Endothelial cell of umbilical vein (primary cell): ENCODE measurements around the gene NSD2. TPM values are rescaled to one million over a fixed set of nuclear protein-coding genes. Genes with fewer than 3 reads are reported as not detected.

Experiments used
- BruUV-seq: library from RNA; stranded (reverse); fragments of 400-500 nt; replicated peaks from 2 replicates; lab custom pipeline; 2021; lab: Mats Ljungman, UMichigan
- CTCF ChIA-PET: fragments of 300-600, 350-600 bp; sonication (Branson Sonifier 250); formaldehyde crosslinking; loops from one replicate; lab custom pipeline; 2021; ENCODE audit warnings: antibody characterized with exemption, inconsistent platforms; lab: Charles Lee
- POLR2A ChIA-PET: fragments of 300-600, 350-600 bp; sonication (Branson Sonifier 250); formaldehyde crosslinking; loops from one replicate; lab custom pipeline; 2021; ENCODE audit warnings: antibody characterized with exemption, inconsistent platforms; lab: Charles Lee
- DNase-seq: peaks from one replicate; pipeline ENCODE4 v3.0.0-alpha.2; 2011; ENCODE audit warnings: low read depth, low spot score
- FAIRE-seq: peaks from 2 replicates; lab custom pipeline; 2011; peaks lifted over from hg19 to GRCh38; lab: Jason Lieb, UNC
- H2AFZ ChIP-seq: 2 replicates; pipeline ENCODE4 v1.6.0; 2012; ENCODE audit warnings: low read depth, low read length, control low read depth, inconsistent platforms
- H3K27ac ChIP-seq: 2 replicates; pipeline ENCODE4 v1.5.1; 2011; ENCODE audit warnings: low read depth, mild to moderate bottlenecking, control low read depth, low read length, moderate library complexity; ENCODE audit not compliant: insufficient read depth
- H3K27me3 ChIP-seq, 2 experiments: 2 replicates each; pipeline versions ENCODE4 v1.6.0 to v1.6.1; 2011; ENCODE audit warnings: low read length in 2 of 2, mixed read lengths in 1 of 2; ENCODE audit not compliant: control insufficient read depth in 2 of 2, insufficient read depth in 2 of 2
- H3K36me3 ChIP-seq, 2 experiments: 2 replicates in 1 of 2; 3 replicates in 1 of 2; pipeline ENCODE4 v1.5.1; 2011; ENCODE audit warnings: low read length in 2 of 2, mild to moderate bottlenecking in 1 of 2, moderate library complexity in 1 of 2; ENCODE audit not compliant: control insufficient read depth in 2 of 2, insufficient read depth in 2 of 2; ENCODE audit errors: extremely low read depth in 1 of 2
- H3K4me1 ChIP-seq: 3 replicates; pipeline ENCODE4 v1.5.1; 2011; ENCODE audit warnings: mild to moderate bottlenecking, low read length; ENCODE audit not compliant: control insufficient read depth, insufficient read depth; ENCODE audit errors: extremely low read depth
- H3K4me2 ChIP-seq: 2 replicates; pipeline ENCODE4 v1.6.1; 2011; ENCODE audit warnings: low read length, control low read depth, mixed read lengths; ENCODE audit not compliant: insufficient read depth
- H3K4me3 ChIP-seq, 3 experiments: fragments of 200-600 bp in 1 of 3; sonication (generic), shearing (Covaris generic) in 1 of 3; replicated peaks in 1 of 3; 2 replicates each; pipeline ENCODE4 v1.5.1; 2011 to 2016; ENCODE audit warnings: control low read depth in 3 of 3, low read length in 3 of 3, mild to moderate bottlenecking in 2 of 3, inconsistent platforms in 1 of 3, low read depth in 1 of 3, moderate library complexity in 1 of 3; ENCODE audit not compliant: insufficient read depth in 1 of 3
- H3K79me2 ChIP-seq: 2 replicates; pipeline ENCODE4 v1.6.0; 2012; ENCODE audit warnings: low read length, inconsistent platforms; ENCODE audit not compliant: control insufficient read depth, insufficient read depth
- H3K9ac ChIP-seq: replicated peaks from 2 replicates; pipeline ENCODE3; 2011; ENCODE audit warnings: low read length, control low read depth; ENCODE audit not compliant: insufficient read depth; ENCODE audit errors: extremely low read depth
- H3K9me1 ChIP-seq: replicated peaks from 3 replicates; pipeline ENCODE4 v1.6.0; 2011; ENCODE audit warnings: mild to moderate bottlenecking, low read length; ENCODE audit not compliant: control insufficient read depth, insufficient read depth; ENCODE audit errors: extremely low read depth
- H3K9me3 ChIP-seq: replicated peaks from 2 replicates; pipeline ENCODE4 v1.5.1; 2012; ENCODE audit warnings: low read length, inconsistent platforms; ENCODE audit not compliant: control insufficient read depth, insufficient read depth
- H4K20me1 ChIP-seq: replicated peaks from 2 replicates; pipeline ENCODE3; 2011; ENCODE audit warnings: mild to moderate bottlenecking, low read length; ENCODE audit not compliant: control insufficient read depth, insufficient read depth; ENCODE audit errors: extremely low read depth
- GATA2 ChIP-seq: IDR thresholded peaks from 2 replicates; pipeline ENCODE4 v1.7.0; 2011; ENCODE audit warnings: low read depth, mild to moderate bottlenecking, moderate library complexity, mixed read lengths, low read length; ENCODE audit not compliant: insufficient read length, insufficient read depth
- dilution Hi-C: fragments of 300-500 bp; cut with MboI; formaldehyde crosslinking; loops from one replicate; pipeline ENCODE4 v1.15.0; 2019; ENCODE audit warnings: low sequenced_read_pairs; ENCODE audit not compliant: extremely low pct_ligation_motif_present
- intact Hi-C: fragments of 100-400 bp; cut with micrococcal nuclease; formaldehyde crosslinking; loops from one replicate; pipeline ENCODE4 v1.10.0; 2022
- polyA plus RNA-seq, 4 experiments: library from polyadenylated mRNA; depleted of rRNA in 3 of 4; stranded (reverse) in 3 of 4; unstranded in 1 of 4; fragments of >200 nt; gene quantifications; 2 replicates each; pipeline versions ENCODE4 v1.2.1 to v1.2.3, GENCODE V29; 2011 to 2012; ENCODE audit warnings: missing spikeins in 1 of 4
- total RNA-seq: library from RNA; stranded (reverse); gene quantifications from 2 replicates; pipeline ENCODE4 v1.2.3, GENCODE V29; 2021
- TF ChIP-seq, protein P1 (sequence below): IDR thresholded peaks from 2 replicates; pipeline ENCODE4 v1.6.1; 2011; ENCODE audit not compliant: insufficient read depth, insufficient read length
- TF ChIP-seq, protein P2 (sequence below), 2 donors: IDR thresholded peaks; 1 replicate in 1 of 2; 2 replicates in 1 of 2; pipeline ENCODE4 v1.5.1; 2011; ENCODE audit warnings: low read length in 2 of 2, mild to moderate bottlenecking in 2 of 2, moderate library complexity in 2 of 2, control low read depth in 1 of 2, inconsistent platforms in 1 of 2, low read depth in 1 of 2; ENCODE audit not compliant: insufficient read depth in 1 of 2; ENCODE audit errors: extremely low read depth in 1 of 2

NSD2 gene
- total and polyA plus RNA-seq, 2 donors (not counting 3 experiments of a cell fraction or from before 2014, with no cell fraction given) = 31.3 to 171 TPM

DNA sequence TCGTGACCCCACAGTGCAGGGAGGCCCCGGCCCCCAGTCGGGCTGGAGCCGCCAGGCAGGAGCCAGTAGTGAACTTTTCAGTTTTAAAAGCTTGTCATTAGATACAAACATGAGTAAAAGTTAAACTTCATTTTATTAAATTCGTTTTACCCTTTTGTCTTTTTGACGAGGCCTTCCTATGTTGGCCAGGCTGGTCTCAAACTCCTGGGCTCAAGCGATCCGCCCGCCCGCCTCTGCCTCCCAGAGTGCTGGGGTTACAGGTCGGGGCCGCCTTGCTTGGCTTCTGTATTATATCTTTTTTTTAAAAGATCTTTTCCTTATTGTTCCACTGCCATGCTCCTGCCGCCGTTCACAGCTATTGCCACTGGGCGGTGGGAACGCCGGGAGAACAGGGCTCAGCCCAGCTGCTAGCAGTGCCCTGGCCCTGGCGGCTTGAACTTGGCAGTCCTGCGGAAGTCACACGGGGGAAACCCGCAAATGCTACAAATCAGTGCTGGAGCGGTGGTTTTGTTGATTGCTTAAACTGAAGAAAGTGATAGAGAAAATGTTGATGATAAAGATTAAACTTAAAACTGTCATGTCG lies 138.5 kb downstream of the NSD2 start:
- POLR2A ChIA-PET = interaction anchor here (0.7 kb wide), 1 partner anchor 180 kb away, joined by 3 read pairs; no protein-coding TSS in a partner anchor
- dilution Hi-C loops = no loop called here
- DNase-seq = peak; percentile 78

DNA sequence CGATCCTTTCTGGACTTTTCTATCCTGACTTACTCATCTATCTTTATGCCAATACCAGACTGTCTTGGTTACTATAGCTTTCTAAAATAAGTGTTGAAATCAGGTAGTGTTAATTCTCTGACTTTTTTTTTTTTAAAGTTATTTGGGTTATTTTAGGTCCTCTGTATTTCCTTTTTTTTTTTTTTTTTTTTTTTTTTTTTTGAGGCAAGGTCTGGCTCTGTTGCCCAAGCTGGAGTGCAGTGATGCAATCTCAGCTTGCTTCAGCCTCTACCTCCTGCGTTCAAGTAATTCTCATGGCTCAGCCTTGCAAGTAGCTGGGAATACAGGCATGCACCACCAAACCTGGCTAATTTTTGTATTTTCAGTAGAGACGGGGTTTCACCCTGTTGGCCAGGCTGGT lies 140.4 kb downstream of the NSD2 start:
- Histone ChIP-seq H3K9me3 (no peaks in the 10 kb centered on the region), H3K27me3 (no peaks in the 10 kb centered on the region), H3K79me2 (peaks cover 15% of the 10 kb centered on the region), H3K9me1 (no peaks in the 10 kb centered on the region), H4K20me1 (no peaks in the 10 kb centered on the region), H3K9ac (no peak overlapping the region), H3K4me3 (no peak overlapping the region), H3K4me1 (peaks cover 16% of the 10 kb centered on the region), H3K27ac (no peak overlapping the region), H2AFZ (no peak overlapping the region), H3K4me2 (no peak overlapping the region), H3K36me3 (no peaks in the 10 kb centered on the region)
- intact Hi-C loops = no loop called here
- CTCF ChIA-PET = interaction anchor here (0.6 kb wide), 1 partner anchor 17 kb away, joined by 3 read pairs; no protein-coding TSS in a partner anchor
- DNase-seq = no peak
- dilution Hi-C loops = no loop called here
- POLR2A ChIA-PET = no interaction called here
- FAIRE-seq = no peak
- TF ChIP-seq, protein P1, sequence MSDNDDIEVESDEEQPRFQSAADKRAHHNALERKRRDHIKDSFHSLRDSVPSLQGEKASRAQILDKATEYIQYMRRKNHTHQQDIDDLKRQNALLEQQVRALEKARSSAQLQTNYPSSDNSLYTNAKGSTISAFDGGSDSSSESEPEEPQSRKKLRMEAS = no peak
- BruUV-seq = no TSS peak

More for the DNA sequence above, 138.5 kb downstream of the NSD2 start:
- CTCF ChIA-PET = interaction anchor here (0.6 to 1.8 kb wide), 5 partner anchors 8 to 210 kb away, joined by 3 to 7 read pairs (median 4); a partner anchor contains a TSS
- Histone ChIP-seq H4K20me1 (no peaks in the 10 kb centered on the region), H3K9me1 (no peaks in the 10 kb centered on the region), H3K9me3 (no peaks in the 10 kb centered on the region), H3K4me1 (peaks cover 16% of the 10 kb centered on the region), H3K4me2 (peak overlapping the region; percentile 88), H3K9ac (peak overlapping the region; percentile 89), H3K27ac (peak overlapping the region; percentile 88), H3K27me3 (no peaks in the 10 kb centered on the region), H2AFZ (peak overlapping the region; percentile 70), H3K36me3 (peaks cover 0 to 3% of the 10 kb centered on the region in 2 experiments), H3K4me3 (peak overlapping the region; percentile 1 to 96 (median 44)), H3K79me2 (peaks cover 31% of the 10 kb centered on the region)
- TF ChIP-seq, protein P2, sequence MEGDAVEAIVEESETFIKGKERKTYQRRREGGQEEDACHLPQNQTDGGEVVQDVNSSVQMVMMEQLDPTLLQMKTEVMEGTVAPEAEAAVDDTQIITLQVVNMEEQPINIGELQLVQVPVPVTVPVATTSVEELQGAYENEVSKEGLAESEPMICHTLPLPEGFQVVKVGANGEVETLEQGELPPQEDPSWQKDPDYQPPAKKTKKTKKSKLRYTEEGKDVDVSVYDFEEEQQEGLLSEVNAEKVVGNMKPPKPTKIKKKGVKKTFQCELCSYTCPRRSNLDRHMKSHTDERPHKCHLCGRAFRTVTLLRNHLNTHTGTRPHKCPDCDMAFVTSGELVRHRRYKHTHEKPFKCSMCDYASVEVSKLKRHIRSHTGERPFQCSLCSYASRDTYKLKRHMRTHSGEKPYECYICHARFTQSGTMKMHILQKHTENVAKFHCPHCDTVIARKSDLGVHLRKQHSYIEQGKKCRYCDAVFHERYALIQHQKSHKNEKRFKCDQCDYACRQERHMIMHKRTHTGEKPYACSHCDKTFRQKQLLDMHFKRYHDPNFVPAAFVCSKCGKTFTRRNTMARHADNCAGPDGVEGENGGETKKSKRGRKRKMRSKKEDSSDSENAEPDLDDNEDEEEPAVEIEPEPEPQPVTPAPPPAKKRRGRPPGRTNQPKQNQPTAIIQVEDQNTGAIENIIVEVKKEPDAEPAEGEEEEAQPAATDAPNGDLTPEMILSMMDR (IDR thresholded peaks at IDR 0.05; ENCODE audit: extremely low read depth in 1 of 2, insufficient read depth in 1 of 2, low read depth in 1 of 2, low read length in 2 of 2) = peak; percentile 22 to 48
- TF ChIP-seq GATA2 = no peak
- FAIRE-seq = no peak
- intact Hi-C loops = loop anchor here (2.0 kb wide), 1 partner anchor 31 kb away; a partner anchor contains a TSS
- no TSS peak for BruUV-seq
